GM21786 (cell line): Measurements from ENCODE around the gene VPS18.

Source experiments
- ATAC-seq: cut with Tn5 transposase; IDR thresholded peaks from one replicate; pipeline ENCODE4 v1.9.1; 2021; ENCODE audit not compliant: unreplicated experiment

Gene VPS18

DNA sequence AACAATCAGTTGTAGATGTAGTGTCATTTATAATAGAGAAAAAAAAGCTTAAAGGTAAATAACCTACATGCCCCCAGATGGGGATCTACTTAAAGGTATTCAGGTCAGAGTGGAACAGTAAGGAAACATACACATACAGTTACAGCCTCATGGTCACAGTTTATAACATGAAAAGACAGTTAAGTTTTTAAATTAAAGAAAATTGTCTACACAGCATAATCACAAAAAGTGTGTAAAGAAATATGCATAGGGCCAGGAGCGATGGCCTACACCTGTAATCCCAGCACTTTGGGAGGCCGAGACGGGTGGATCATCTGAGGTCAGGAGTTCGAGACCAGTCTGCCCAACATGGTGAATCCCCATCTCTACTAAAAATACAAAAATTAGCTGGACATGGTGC, 27.1 kb upstream of the VPS18 start:
- ATAC-seq, result no peak

- no peak for ATAC-seq
These were observed 24.6 kb upstream of the VPS18 start for GRCh38 chr15:40869686-40870085.

GRCh38 chr15:40870716-40871115, 23.5 kb upstream of the VPS18 start:
- ATAC-seq, result no peak

DNA sequence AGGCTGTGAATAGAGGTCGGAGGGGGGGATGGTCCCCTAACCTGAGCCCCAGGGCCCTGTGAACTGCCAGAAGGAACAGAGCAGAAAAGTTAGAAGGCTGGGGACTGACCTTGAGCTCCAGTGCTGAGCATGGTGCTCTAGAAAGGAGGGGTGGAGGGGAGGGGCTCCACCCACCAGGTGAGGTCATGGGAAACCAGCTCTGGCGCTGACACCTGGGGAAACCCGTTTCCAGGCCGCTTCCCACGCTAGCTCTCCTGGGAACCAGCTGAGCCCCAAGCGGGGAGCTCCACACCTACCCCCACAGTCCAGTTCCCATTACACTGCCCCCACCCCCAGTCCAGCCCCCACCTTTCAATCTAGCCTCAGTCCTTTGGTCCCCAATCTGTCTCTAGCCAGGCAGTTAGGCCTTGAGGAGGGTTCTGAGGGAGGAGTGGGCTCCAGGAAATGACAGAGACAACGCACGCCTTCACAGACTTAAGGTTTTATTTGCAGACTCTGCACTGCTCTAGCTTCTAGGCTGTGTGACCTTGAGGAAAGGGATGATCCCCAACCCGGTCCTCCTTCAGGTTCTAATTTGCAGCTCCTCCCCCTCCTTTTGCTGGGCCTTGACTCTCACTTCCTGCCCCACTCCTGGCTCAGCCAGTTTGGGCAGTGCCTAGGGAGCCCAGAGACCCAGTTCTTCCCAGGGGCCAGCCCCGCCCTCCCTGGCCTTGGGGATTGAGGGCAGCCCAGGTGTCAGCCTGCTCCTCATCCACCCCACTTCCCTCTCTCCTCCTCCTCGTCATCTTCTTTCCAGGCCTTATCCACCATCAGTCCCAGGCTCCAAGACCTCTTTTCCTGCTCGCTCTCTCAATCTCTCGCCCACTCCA, 22.3 kb upstream of the VPS18 start:
- peak; percentile 39 for ATAC-seq

- ATAC-seq, result no peak
These were observed 21.2 kb upstream of the VPS18 start for GRCh38 chr15:40872791-40873693.

GRCh38 chr15:40873694-40874561, 20.3 kb upstream of the VPS18 start, which contains the start of gene RHOV:
Gene RHOV, minus strand, starts transcription at chr15:40874234. Its CDS starts 95 bp downstream, at chr15:40874139.
- ATAC-seq, result peak; percentile 54

DNA sequence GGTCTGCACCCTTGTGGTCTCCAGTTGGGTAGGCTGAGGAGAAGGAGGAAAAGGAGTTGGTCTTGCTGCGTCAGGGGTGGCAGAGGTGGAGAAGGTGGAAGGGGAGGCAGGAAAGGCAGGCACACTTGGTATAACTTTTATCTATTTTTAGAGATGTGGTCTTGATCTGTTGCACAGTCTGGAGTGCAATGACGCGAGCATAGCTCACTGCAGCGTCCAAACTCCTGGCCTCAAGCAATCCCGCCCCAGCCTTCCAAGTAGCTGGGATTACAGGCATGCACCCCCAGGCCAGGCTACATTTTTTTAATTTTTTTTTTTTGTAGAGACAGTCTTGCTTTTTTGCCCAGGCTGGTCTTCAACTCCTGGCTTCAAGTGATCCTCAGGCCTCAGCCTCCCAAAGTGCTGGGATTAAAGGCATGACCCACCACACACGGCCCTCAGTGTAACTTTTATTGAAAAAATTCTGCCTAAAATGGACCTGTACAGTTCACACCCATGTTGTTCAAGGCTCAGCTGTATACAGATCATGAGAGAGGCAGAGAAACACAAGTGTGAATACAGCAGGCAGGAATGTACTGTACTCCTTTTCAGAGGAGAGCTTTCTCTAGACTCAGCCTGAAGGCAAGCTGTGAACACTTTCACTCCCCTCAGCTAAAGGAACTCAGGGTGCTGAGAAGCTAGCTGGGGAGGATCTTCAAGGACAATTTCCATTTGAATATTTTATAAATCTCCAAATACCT, 18.1 kb upstream of the VPS18 start:
- no peak for ATAC-seq

DNA sequence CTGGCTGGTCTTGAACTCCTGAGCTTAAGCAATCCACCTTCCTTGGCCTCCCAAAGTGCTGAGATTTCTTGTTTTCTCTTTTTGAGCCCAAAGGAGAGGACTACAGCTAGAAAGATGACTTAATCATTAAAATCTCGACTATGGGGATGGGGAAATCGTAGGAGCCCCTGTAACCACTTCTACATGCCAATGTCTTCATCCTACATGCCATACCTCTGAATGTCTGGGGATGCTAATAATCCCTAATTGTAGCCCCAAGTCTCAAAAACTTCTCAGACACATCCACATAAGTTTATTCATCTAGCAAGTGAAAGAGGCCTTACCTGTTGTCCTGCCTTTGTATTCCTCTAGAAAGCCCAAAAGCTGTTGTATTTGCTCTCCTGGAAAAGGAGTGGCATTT, 16.6 kb upstream of the VPS18 start:
- no peak for ATAC-seq

DNA sequence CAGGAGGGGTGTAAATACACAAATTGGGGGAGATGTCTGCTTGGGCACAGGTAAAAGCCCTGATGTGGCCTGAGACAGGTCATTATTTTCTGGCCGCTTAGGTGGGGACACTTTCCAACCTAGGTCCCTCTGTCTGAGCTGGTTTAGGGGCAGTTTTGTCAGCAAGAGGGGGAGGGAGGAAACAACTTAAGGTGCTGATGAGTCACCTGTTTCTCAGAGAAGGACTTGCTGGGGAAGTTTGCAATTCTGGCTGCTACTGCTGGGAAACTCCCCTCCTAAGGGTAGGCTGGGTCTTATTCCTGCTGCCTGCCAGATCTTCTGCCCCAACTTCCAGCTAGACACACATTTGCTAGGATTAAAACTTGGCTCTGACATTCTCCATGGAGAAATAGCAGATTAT, 15.5 kb upstream of the VPS18 start:
- ATAC-seq, result peak; percentile 64

- ATAC-seq, result no peak
These were observed 14.6 kb upstream of the VPS18 start for GRCh38 chr15:40879609-40880008.

DNA sequence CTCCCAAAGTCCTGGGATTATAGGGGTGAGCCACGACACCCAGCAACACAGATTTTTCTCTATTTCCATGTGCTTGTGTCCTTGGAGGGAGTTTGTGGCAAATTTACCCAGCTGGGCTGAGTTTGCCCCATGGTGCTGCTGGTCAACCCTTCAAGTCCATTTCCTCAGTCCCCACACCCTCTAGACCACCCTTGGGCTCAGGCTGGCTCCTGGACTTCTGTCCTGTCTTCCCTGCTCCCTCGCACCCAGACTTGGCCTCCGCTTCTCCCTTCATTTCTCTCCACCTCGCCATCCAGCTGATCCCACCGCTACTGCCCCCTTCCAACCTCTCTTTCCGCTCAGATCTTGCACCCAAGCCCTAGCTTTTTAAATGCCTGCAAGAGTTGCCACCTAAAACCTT, 12.9 kb upstream of the VPS18 start:
- no peak for ATAC-seq

GRCh38 chr15:40886586-40886985, 7.7 kb upstream of the VPS18 start:
- ATAC-seq, result no peak

GRCh38 chr15:40889112-40889511, 5.1 kb upstream of the VPS18 start:
- ATAC-seq, result no peak

DNA sequence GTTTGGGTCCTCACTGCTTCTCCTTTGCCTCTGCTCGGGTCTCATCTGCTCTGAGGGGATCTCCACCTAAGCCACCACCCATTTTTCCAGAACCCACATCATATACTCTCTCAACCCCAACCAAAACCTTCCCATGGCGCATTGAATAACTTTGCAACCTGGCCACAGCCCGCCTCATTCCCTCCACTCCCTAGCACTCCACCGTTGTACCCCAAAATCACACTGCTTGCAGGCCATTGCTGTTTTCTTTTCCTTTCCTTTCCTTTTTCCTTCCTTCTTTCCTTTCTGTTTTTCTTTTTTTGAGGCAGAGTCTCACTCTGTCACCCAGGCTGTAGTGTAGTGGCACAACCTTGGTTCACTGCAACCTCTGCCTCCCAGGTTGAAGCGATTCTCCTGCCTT, 3.1 kb upstream of the VPS18 start:
- ATAC-seq, result no peak

- ATAC-seq, result no peak
These were observed 2.3 kb upstream of the VPS18 start for GRCh38 chr15:40891810-40892446.

- ATAC-seq, result no peak
These were observed 1.7 kb upstream of the VPS18 start for GRCh38 chr15:40892447-40893012.

DNA sequence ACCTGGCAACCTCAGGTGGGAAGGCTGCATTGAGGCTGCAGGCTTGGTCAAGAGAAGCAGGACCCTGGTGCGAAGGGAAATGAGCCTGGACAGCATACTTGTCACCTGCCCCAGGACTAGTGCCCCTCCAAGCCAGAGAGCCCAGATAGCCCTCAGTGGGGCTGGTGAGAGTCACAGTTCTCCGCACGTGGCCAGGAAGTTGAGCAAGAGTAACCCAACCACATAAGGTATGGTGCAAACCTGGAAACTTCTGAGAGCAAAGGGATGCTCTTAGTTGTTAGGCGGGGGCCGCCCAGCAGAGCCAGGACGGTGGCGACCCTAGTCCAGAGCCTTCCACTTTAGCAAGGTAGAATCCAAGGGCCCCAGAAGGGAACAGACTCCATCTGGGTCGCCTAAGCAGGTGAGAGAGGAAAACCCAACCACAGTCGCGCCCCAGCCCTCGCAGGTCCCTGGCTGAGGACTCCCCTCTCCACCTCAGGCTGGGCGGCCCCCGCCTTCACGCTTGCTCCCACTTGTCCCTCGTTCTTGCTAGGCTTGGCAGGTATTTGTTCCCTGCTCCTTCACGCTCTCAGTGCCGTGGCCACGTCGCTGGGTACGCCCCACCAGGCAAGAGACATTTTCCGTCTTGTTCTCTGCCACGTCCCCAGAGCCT, 1.1 kb upstream of the VPS18 start:
- no peak for ATAC-seq

DNA sequence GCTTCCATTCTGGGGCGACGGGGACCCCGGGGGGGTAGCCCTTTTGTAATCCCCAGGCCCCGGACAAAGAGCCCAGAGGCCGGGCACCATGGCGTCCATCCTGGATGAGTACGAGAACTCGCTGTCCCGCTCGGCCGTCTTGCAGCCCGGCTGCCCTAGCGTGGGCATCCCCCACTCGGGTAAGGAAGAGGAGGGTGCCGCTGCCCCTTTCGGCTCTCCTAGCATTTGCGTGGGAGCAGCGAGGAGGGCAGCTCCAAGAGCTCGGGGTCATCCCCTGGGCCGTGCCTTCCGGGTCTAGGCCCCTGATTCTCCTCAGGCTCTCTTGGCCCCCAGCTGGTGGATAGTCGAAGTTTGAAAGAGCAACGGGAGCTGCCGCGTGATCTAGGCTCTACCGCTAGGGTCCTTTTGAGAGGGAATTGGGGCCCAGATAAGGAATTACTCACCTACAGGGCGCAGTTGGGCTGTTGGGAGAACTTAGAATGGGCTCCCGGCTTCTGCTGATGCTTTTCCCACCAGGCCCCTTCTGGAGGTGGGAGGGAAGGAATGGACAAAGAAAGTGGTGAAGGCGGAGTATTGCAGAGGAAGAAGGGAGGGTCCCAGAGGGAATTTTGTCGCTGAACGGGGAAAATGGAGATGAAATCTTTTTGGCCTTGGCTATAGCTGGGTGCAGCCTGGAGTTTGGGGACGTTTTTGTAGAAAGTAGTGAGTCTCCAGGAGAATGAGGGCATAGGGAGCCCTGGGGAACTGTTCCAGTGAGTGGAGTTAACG, 615 bp downstream of the VPS18 start:
- peak; percentile 12 for ATAC-seq
